ENCODE results near the gene B9D2.
"Not testable (repeated sequence)": the region's sequence is repeated elsewhere in the genome, so short reads cannot be mapped to it uniquely, and the experiment has no call there.

The B9D2 gene, protein sequence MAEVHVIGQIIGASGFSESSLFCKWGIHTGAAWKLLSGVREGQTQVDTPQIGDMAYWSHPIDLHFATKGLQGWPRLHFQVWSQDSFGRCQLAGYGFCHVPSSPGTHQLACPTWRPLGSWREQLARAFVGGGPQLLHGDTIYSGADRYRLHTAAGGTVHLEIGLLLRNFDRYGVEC

DNA sequence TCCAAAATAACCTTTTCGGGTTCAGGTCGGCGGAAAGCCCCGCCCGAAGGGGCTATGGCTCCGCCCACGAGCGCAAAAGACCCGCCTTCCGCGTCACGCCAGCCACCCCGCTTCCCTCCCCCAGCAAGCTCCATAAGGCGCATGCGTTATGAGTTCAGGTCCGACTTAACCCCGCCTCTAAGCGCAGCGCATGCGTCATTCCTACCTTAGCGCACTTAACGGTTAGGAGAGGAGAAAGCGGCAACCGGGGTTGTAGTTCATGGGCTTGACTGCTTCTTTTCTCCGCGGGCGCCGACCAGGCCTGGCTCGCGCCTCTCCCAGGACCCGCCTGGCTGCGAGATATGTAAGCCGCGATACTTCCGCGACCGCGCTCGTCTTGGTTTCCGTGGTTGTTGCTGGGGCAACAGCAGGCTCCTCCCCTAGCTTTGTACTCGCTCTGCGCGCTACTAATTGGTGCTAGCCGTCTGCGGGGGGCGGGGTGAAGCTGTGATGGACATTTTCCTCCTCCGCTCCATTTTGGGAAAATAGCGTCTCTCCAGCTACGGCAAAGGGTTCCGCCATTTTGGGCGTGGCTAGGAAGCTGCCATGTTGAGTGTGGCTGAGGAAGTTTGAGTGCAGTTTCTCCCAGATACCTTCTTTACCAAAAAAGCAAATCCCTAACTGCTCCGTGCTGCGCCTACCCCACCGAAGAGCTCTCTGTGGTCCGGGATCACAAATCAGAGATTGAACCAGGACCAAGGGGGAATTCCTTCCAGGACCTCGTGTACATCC lies at the start of gene B9D2:
Gene B9D2, minus strand, starts transcription at position 397 of the 771 bp plus-strand sequence. CDS start 630 bp downstream, outside the sequence.
- peak; percentile 99 for DNase-seq

DNA sequence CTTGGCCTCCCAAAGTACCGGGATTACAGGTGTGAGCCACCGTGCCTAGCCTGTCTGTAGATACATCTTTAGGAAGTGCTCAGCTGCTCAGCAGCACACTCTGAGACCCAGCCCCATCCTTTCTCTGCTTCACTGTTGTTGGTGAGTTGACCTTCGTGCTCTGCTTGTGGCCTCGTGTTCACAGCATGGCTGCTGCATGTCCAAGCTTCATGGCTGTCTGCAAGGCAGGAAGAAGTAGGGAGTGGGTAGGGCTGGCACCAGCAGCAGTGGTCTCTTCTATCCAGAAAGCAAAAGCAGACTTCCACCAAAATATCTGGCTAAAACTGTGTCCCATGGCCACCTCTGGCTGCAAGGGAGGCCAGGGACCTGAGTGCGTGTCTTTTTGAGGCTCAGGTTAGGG lies 49.0 kb upstream of the B9D2 start:
- DNase-seq, result no peak

DNA sequence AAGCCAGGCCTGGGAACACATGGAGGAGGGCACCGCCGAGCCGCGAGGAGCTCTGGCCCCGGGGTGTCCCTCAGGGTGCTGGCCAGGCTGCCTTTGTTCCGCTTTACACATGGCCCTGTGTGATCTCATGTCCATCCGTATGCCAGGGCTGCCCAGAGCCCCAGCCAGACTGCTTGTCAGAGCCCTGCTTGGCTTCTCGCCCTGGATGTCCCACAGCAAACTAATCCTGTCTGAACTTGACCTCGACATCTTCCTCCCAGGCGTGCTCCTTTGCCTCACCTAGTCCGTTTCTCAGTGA lies 48.0 kb upstream of the B9D2 start:
- no peak for DNase-seq

DNA sequence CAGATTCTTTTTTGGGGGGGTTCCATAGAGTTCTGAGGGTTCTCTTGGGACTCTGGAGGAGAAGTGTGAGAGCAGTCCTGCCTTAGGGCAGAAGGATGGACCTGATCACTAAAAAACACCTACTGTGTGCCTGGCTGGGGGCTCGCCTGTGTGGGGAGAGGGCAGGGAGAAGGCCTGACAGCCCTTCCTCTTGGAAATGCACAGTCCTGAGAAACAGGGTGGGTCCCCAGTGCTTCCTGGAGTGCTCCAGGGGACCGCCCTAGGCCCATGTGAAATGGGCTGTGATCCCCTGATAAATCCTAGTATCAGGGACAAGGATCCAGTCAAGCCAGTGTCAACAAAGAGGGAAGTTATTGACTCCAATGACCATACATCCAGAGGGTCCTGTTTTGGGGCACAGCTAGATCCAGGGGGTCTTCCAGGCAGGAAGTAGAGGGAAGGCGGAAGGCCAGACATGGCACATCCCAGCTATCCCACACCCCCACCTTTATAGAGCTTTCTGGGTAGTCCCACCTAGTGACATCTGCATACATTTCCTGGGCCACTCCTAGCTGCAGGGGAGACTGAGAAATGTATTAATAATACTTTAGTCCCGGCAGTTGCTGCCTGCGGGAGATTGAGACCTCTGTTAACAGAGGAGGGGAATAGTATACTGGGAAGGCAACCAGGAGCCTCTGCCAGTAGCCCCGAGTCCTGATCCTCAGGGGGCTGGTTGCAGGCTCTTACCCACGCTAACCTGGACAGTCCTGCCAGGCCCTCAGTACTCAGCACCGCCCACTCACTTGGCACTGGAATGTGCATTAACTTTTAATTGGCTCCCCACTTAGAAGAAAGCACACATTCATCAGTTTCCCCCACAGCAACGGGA lies 47.4 kb upstream of the B9D2 start:
- no peak for DNase-seq

DNA sequence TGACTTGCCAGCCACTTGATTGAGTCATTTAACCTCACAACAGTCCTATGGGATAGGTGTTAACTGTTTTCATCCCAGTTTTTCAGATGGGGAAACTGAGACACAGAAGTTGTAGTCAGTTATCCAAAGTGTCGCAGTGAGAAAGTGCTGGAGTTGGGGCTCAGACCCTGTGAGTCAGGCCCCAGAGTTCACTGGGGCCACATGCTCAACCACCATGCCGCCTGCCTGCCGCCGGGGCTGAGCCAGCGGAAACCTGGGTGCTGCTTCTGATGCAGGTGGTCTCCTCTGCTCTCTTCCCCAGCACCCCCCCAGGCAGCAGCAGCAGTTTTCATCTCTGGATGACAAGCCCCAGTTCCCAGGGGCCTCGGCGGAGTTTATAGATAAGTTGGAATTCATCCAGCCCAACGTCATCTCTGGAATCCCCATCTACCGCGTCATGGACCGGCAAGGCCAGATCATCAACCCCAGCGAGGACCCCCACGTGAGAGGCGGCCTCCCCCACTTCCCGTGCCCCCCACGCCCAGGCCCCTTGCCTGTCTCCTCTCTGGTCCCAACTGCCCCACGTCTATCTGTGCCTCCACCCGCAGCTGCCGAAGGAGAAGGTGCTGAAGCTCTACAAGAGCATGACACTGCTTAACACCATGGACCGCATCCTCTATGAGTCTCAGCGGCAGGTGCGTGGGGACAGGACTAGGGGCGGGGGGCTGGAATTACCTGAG lies 46.5 kb upstream of the B9D2 start:
- DNase-seq, result no peak

DNA sequence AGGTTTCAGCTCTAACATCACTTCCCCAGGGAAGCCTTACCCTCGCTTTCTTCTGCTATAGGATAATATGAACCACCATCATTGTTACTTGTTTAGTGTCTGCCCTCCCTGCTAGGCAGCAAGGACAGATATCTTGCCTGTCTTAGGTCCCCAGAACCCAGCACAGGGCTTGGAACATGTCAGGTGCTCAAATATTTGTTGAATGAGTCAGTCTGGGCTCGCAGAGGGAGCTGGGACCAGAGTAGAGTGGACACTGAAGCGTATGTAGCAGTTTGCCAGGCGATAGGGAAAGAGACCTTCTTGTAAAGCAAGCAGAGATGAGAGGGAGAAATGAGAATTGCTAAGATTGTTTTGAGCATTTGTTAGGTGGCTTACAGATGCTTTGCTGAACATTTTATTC lies 45.3 kb upstream of the B9D2 start:
- no peak for DNase-seq

DNA sequence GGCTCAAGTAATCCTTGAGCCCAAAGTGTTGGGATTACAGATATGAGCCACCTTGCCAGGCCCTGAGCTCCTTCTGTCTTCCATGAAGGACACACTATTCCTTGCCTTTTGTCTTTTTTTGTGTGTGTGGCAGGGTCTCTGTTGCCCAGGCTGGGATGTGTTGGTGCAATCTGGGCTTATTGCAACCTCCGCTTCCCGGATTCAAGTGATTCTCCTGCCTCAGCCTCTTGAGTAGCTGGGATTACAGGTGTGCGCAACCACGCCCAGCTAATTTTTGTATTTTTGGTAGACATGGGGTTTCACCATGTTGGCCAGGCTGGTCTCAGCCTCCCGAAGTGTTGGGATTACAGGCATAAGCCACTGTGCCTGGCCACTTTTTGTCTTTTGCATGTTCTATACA lies 44.9 kb upstream of the B9D2 start:
- DNase-seq, result not testable (repeated sequence)

DNA sequence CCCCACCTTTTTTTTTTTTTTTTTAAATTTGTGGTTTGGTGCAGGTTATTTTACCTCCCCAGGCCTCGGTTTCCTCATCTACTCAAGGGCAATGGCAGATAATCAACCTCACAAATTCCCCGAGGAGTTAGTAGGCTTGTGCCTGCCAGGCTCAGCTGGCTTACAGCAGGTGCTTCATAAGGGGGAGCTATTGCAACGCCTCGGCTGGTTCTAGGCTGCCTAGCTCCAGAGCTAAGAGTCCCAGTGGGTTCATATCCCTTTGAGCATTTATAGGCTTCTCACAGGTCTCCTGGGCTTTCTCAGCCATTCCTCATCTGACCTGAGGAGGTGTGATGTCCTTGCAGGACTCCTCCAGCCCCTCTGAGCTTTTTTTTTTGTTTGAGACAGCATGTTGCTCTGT lies 44.3 kb upstream of the B9D2 start:
- no peak for DNase-seq

DNA sequence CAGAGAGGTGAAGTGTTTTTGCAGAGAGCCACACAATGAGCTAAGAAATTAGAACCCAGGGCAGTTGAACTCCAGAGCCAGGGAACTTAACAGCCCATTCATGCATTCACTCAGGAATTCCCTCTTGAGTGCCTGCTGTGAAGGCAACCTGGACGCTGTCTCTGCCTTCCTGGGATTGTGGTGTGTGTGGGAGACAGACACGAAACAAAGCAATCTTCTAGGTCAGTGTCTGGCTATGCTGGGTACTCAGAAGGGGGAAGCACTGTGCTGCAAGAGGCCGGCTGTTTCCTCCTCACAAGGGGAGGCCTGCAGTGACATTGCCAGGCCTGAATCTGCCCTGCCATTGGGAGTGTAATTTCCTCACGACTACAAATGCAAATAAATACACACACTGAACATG lies 43.3 kb upstream of the B9D2 start:
- no peak for DNase-seq

DNA sequence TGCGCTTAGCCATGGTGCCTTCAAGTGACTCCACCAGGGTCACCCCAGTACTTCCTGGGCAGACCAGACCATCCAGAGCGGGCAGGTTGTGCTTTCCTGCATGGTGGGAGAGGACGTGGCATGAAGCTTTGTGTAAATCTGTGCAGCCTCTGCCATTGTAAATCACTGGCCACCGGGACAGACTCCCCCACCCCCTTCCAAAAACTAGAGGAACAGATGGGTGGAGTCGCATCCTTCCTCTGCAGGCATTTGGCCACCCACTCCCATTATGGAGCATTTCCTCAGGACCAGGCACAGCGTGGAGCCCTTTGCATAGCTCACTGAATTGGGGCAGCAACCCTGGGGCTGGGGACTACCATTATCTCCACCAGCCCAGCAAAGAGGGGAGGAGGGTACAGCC lies 41.8 kb upstream of the B9D2 start:
- DNase-seq, result no peak

DNA sequence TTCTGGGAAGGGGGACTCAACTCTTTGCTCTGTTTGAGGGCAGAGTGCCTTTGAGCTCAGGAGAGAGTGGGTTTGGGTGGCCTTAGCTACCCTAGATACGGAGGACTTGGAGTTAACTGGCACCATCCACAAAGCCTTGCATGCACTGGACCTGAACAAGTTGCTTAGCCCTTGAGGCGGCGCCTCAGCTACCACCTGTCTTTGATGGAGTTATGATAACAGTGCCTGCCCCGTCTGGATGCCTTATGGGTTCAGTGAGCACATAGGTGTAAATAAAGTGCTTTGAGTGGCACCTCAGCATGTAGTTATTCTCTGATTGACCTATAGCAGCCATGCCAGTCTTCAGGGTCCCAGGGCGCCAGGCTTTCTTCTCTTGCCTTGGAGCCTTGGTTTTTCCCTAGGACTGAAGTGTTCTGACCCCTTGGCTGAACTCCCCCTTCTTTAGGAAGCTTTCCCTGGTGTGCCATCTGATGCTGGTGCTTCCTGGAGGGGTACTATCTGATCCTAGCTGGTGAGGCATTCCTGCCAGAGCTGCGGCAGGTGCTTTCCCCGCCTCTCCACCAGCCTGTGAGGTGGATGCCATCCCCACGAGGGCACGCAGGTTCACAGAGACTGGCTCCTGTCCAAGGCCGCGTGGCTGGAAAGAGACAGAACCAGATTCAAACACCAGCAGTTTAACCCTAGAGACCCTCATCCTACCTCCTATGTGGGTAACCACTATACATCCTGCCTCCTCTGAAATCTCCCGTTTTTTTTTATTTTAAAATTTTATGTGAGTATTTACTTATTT lies 39.4 kb upstream of the B9D2 start:
- DNase-seq, result no peak

DNA sequence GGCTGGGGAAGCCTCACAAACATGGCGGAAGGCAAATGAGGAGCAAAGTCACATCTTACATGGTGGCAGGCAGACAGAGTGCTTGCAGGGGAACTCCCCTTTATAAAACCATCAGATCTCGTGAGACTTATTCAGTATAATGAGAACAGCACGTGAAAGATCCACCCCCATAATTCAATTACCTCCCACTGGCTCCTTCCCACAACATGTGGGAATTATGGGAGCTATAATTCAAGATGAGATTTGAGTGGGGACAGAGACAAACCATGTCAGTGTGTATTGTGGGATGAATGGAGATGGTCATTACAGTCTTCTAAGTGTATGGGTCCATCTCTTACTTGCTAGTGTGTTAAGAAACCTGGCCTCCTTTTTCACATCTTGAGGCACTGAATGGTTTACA lies 38.1 kb upstream of the B9D2 start:
- no peak for DNase-seq

DNA sequence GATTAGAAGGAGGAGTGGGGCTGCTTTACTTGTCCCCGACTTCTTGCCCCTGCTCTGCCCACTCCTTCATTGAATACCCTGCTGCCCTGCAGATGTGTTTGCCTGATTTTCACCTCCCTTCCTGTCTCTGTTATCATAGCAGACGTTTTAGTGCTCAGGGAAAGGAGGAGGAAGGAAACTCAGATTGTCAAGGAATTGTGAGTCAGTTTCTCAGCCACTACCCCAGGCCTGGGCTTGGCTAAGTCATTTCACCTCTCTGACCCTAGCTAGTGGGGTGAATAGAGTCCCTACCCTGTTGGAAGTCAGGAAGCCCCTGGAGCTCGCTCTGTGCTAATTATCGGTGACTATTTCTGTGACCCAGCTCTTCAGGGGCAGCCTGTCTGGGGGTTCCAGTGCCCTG lies 37.5 kb upstream of the B9D2 start:
- DNase-seq, result no peak

DNA sequence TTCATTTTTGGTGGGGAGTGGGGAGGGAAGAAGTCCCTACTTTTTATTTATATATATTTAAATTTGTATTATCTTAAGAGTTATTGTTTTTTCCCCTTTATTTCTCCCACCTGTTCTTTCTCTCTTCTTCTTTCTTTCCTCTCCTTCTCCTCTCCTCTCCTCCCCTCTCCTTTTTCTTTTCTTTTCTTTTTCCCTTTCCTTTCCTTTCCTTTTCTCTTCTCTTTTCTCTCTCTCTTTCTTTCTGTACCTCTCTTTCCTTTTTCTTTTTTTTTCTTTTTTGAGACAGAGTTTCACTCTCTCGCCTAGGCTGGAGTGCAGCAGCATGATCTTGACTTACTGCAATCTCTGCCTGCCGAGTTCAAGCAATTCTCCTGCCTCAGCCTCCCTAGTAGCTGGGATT lies 35.6 kb upstream of the B9D2 start:
- DNase-seq, result no peak

DNA sequence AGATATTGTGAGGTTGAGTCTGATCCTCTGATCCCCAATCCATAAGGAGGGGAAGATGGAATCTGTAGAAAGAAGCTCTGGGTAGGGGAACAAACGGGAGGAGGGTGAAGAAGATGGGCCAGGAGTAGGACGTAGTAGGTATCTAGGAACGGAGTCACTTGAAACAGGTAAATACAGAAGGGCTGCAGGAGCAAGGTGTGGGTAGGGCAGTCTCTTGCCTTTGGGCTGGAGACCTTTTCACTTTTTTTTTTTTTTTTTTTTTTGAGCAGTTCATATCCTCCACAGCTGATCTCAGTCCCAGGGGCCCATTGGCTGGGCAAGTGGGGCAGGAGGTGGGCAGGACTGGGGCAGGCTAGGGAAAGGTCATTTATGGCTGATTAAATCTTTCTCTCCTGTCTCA lies 35.1 kb upstream of the B9D2 start:
- no peak for DNase-seq

DNA sequence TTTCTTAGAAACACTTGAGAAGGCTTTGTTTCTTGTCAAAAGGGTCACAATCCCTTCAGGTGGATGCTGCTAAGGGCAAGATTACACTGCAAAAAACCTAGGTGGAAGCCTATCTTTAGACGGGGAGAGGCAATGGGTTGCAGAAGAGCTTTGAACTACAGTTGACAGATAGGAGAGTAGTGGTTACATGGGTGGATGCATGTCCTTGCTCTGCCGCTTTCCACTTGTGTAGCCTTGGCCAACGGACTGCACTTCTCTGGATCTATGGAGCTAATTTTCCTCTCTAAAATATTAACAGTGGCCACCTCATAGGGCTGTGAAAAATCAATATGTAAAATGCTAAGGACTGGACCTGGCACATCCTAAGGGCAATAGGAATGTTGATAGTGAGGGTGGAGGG lies 34.6 kb upstream of the B9D2 start:
- no peak for DNase-seq

DNA sequence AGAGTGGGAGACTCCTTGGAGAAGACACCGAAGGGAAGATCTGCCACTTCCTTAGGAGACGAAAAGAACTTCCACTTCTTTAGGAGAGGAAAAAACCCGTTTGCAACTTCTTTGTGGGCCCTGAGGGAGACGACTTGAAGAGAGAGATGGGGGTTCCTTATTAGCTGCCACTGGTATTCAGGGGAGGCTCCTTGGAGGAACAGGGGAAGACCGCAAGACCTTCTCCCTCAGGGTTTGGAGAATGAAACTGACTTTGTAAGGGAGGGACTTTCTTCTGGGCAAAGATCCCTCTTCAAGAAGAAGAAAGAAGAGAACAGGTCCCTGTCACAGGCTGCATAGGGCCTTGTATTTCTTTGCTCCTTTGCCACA lies 34.1 kb upstream of the B9D2 start:
- DNase-seq, result no peak

DNA sequence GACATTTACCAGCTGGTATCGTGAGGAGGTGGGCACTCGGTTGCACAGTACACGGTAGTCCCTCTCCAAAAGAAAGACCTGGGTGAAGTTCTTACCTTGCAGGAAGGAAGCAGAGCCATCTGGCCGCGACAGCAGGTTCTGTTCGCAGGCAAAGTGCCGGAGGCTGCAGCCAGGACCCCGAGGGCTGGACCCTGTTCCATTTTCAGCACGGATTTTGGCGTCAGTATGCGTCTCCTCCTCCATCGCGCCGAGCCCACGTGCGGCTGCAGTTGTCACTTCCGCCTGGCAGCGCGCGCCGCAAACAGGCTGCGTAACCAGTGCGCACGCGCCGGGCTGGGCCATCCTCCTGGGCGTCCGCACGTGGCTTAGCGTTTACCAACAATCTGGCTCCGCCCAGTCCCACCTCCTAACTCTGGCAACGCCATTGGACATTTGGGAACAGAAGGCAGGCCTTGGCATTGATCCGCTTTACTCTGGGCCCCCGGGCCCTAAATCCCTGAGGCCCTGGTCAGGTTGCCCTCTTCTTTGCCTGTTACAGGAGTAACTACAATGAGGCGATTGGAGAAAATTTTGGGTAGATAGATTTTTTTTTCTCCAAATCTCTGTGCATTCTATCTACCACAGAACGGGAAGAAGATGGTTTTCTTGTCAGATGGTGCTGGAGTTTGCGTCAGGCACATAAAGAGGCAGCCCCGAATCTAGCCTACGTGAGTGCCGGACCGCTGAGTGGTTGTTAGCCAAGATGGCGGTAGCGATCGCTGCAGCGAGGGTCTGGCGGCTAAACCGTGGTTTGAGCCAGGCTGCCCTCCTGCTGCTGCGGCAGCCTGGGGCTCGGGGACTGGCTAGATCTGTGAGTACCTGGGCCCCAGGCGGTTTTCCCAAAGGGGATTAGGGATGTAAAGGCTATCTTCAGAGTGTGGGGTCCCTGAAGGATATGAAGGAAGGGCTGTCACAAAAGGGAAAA lies 33.4 kb upstream of the B9D2 start, which contains the start of the genes BCKDHA and EXOSC5:
Gene BCKDHA, plus strand, starts transcription at position 733 of the 964 bp plus-strand sequence. Its CDS starts 10 bp downstream, at position 743.
Gene EXOSC5, minus strand, starts transcription at position 274 of the 964 bp plus-strand sequence. Its CDS starts 31 bp downstream, at position 243.
- peak; percentile 100 for DNase-seq

DNA sequence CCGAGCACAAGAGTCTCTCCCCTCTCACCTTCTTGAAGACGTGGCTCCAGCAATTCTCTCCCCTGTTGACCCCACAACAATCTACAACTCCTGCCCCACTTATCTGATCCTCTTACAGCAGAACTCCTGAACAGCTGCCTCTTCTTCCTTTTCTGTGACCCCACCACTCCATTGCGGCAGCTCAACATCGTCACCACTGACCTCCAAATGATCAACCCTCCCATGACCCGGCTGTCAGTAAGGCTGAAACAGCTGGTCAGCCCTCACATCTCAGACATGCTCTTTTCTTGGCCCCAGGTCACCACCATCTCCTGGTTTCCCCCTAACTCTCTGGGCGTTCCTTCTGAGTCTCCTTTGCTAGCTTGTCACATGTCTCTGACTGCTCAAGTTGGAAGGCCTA lies 31.4 kb upstream of the B9D2 start:
- no peak for DNase-seq

DNA sequence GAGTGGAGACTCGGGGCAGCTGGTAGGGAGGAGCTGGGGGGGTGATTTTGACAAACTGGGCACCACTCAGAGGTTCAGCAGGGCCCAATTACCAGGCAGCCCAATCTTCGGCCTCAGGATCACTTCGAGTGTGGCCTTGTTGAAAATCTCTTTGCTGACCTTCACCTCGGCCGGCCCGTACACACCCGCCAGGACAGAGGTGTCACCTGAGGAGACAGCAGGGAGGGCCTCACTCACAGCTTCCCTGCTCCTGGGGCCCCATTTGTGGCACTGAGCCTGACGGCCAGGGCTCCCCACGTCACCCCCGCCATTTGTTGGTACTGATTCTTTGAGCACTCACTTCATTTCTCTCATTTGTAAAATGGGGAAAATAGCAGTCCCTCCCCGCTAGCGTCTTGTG lies 28.8 kb upstream of the B9D2 start:
- DNase-seq, result no peak

DNA sequence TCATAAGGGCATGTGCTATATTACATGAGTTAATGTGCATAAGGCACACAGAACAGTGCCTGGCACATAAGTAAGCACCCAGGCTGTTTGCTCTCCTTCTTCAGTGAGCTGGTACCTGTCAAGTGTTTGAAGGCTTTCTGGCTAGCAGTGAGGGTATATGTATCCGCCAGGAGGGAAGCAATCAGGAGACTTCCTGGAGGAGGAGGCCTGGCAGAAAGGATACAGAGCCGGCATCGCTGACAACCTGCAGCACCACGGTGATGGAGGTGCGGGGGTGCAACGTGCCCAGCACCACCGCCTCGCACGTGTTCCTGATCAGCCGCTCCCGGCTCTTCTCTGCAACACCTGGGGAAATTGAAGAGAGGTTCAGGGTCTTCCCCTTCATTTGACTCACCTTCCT lies 27.7 kb upstream of the B9D2 start:
- no peak for DNase-seq

All from fibroblast of skin of right quadriceps (primary cell).